K562 (cell line): ENCODE results near the gene TTC13. TPM values are rescaled to one million over a fixed set of nuclear protein-coding genes. Genes with fewer than 3 reads are reported as not detected.

ENCODE experiments used
- ATAC-seq: fragments of 200-7000 bp; cut with Tn5 transposase; 3 replicates; pipeline ENCODE4 v1.9.1; 2020; ENCODE audit warnings: moderate library complexity
- BruUV-seq: library from RNA; stranded (reverse); fragments of 400-500 nt; replicated peaks from 2 replicates; lab custom pipeline; 2021; lab: Mats Ljungman, UMichigan
- CTCF ChIA-PET: fragments of 300-600 bp; formaldehyde crosslinking; extraction: SDS; loops from one replicate; lab custom pipeline; 2021; ENCODE audit warnings: low intra/inter-chr PET ratio; lab: Yijun Ruan, JAX
- POLR2A ChIA-PET: fragments of 300-600, 350-650 bp; sonication (Branson Sonifier 250); formaldehyde crosslinking; extraction: SDS; loops from one replicate; lab custom pipeline; 2021; ENCODE audit warnings: antibody characterized with exemption, inconsistent platforms; lab: Yijun Ruan, JAX
- DNase-seq, 4 experiments: peaks; one replicate each; pipeline versions ENCODE4 v3.0.0 to v3.0.0-alpha.2; 2011 to 2018; ENCODE audit warnings: low spot score in 3 of 4, mixed read lengths in 3 of 4; ENCODE audit errors: extremely low read depth in 1 of 4
- FAIRE-seq: peaks from 2 replicates; lab custom pipeline; 2011; peaks lifted over from hg19 to GRCh38; lab: Jason Lieb, UNC
- H2AFZ ChIP-seq: 2 replicates; pipeline ENCODE4 v1.6.0; 2011; ENCODE audit warnings: low read depth, low read length, control low read depth, inconsistent platforms
- H3K27ac ChIP-seq: fragments of 200-600 bp; 3 replicates; pipeline ENCODE4 v1.8.0; 2011; ENCODE audit warnings: low read depth, mild to moderate bottlenecking, control low read depth, inconsistent platforms, low read length, moderate library complexity, mixed read lengths; ENCODE audit errors: extremely low read depth
- H3K27me3 ChIP-seq, 2 experiments: fragments of 300-600 bp in 1 of 2; 2 replicates in 1 of 2; 3 replicates in 1 of 2; pipeline versions ENCODE4 v1.6.0 to v1.8.0; 2011; ENCODE audit warnings: inconsistent platforms in 2 of 2, low read length in 2 of 2, mild to moderate bottlenecking in 1 of 2, mixed read lengths in 1 of 2, moderate library complexity in 1 of 2; ENCODE audit not compliant: control insufficient read depth in 2 of 2, insufficient read depth in 2 of 2
- H3K36me3 ChIP-seq: fragments of 300-600 bp; 3 replicates; pipeline ENCODE4 v1.8.0; 2011; ENCODE audit warnings: mild to moderate bottlenecking, low read length, inconsistent platforms; ENCODE audit not compliant: control insufficient read depth, insufficient read depth
- H3K4me1 ChIP-seq, 2 experiments: fragments of 200-600 bp in 1 of 2; replicated peaks in 1 of 2; 2 replicates in 1 of 2; 3 replicates in 1 of 2; pipeline versions ENCODE4 v1.5.1 to v1.8.0; 2011; ENCODE audit warnings: inconsistent platforms in 2 of 2, low read length in 2 of 2, mild to moderate bottlenecking in 1 of 2, mixed read lengths in 1 of 2, moderate library complexity in 1 of 2; ENCODE audit not compliant: control insufficient read depth in 2 of 2, insufficient read depth in 2 of 2
- H3K4me2 ChIP-seq: 2 replicates; pipeline ENCODE4 v1.6.1; 2011; ENCODE audit warnings: low read length, control low read depth, inconsistent platforms, mixed read lengths; ENCODE audit not compliant: insufficient read depth
- H3K4me3 ChIP-seq: fragments of 200-600 bp; sonication (generic), shearing (Covaris generic); 2 replicates; pipeline ENCODE4 v1.5.1; 2016; ENCODE audit warnings: control low read depth, inconsistent platforms
- H3K79me2 ChIP-seq: fragments of 200-600 bp; 3 replicates; pipeline ENCODE4 v1.8.0; 2011; ENCODE audit warnings: low read length, inconsistent platforms; ENCODE audit not compliant: control insufficient read depth, insufficient read depth
- H3K9ac ChIP-seq, 2 experiments: 2 replicates each; pipeline versions ENCODE4 v1.6.0 to v1.6.1; 2011; ENCODE audit warnings: low read depth in 2 of 2, low read length in 2 of 2, control low read depth in 1 of 2, inconsistent platforms in 1 of 2, mild to moderate bottlenecking in 1 of 2, mixed read lengths in 1 of 2; ENCODE audit not compliant: insufficient read depth in 1 of 2
- H3K9me1 ChIP-seq: one replicate; pipeline ENCODE4 v1.6.0; 2011; ENCODE audit warnings: inconsistent platforms, mild to moderate bottlenecking, low read length, moderate library complexity; ENCODE audit not compliant: control insufficient read depth, insufficient read depth
- H3K9me3 ChIP-seq: replicated peaks from 2 replicates; pipeline ENCODE4 v1.5.1; 2011; ENCODE audit warnings: low read depth, low read length, inconsistent platforms; ENCODE audit not compliant: control insufficient read depth, insufficient read depth
- H4K20me1 ChIP-seq: replicated peaks from 2 replicates; pipeline ENCODE4 v1.6.1; 2011; ENCODE audit warnings: low read length, inconsistent platforms, mixed read lengths; ENCODE audit not compliant: control insufficient read depth, insufficient read depth
- C11orf30 ChIP-seq: fragments of 450-650 bp; IDR thresholded peaks from 2 replicates; pipeline ENCODE4 v1.6.1; 2016; ENCODE audit warnings: low read depth, mild to moderate bottlenecking
- GABPB1 ChIP-seq: sonication (generic); formaldehyde crosslinking; IDR thresholded peaks from 2 replicates; pipeline ENCODE4 v1.8.0; 2022; ENCODE audit warnings: mild to moderate bottlenecking, missing genetic modification reagents
- IRF1 ChIP-seq: sonication (generic); formaldehyde crosslinking; IDR thresholded peaks from 2 replicates; pipeline ENCODE4 v1.8.0; 2022; ENCODE audit warnings: missing genetic modification reagents, mild to moderate bottlenecking, borderline replicate concordance
- MAFF ChIP-seq: IDR thresholded peaks from 2 replicates; pipeline ENCODE4 v1.6.1; 2012; ENCODE audit warnings: low read length, improper control_type of control experiment
- MAFG ChIP-seq: fragments of 450-650 bp; conservative IDR thresholded peaks from 2 replicates; pipeline ENCODE4 v1.6.1; 2016; ENCODE audit warnings: missing genetic modification characterization, missing compliant biosample characterization
- MCM7 ChIP-seq, 2 experiments: fragments of 450-650 bp; IDR thresholded peaks; 2 replicates each; pipeline ENCODE4 v1.6.1; 2016 to 2018
- MTA2 ChIP-seq: fragments of 450-650 bp; IDR thresholded peaks from 2 replicates; pipeline ENCODE4 v1.6.1; 2016; ENCODE audit warnings: low read depth
- NFE2 ChIP-seq: IDR thresholded peaks from 2 replicates; pipeline ENCODE4 v1.6.1; 2014; ENCODE audit warnings: antibody characterized with exemption, low read depth
- NR2C2 ChIP-seq, 2 experiments: fragments of 200-800 bp in 1 of 2; sonication (Bioruptor generic) in 1 of 2; sonication (generic) in 1 of 2; formaldehyde crosslinking in 1 of 2; IDR thresholded peaks; 2 replicates each; pipeline versions ENCODE4 v1.6.1 to v1.8.0; 2016 to 2022; ENCODE audit warnings: mild to moderate bottlenecking in 1 of 2, missing compliant biosample characterization in 1 of 2, missing genetic modification characterization in 1 of 2, missing genetic modification reagents in 1 of 2
- PHF21A ChIP-seq: fragments of 450-650 bp; IDR thresholded peaks from 2 replicates; pipeline ENCODE4 v1.6.1; 2017; ENCODE audit warnings: low read depth, borderline replicate concordance
- POLR3G ChIP-seq: IDR thresholded peaks from 2 replicates; pipeline ENCODE4 v1.6.1; 2011; ENCODE audit not compliant: insufficient read length, insufficient replicate concordance; ENCODE audit errors: extremely low read depth
- SREBF1 ChIP-seq: fragments of 150-350 bp; IDR thresholded peaks from 2 replicates; pipeline ENCODE4 v1.6.1; 2014; ENCODE audit warnings: antibody characterized with exemption, low read depth, low read length, borderline replicate concordance
- ZNF445 ChIP-seq: fragments of 250-450 bp; sonication (Bioruptor Pico); IDR thresholded peaks from 2 replicates; pipeline ENCODE4 v1.4.0; 2020; ENCODE audit warnings: low read depth, mild to moderate bottlenecking, moderate library complexity
- WGBS: fragments of 100-300 bp; shearing (Covaris generic); methylation state at CpG from one replicate; pipeline ENCODE4 v1.1.6; 2016; ENCODE audit warnings: low coverage, mixed read lengths; ENCODE audit not compliant: insufficient coverage; ENCODE audit errors: missing lambda C conversion rate; 5-methylcytosine and 5-hydroxymethylcytosine counted together
- in situ Hi-C: fragments of 300-500 bp; cut with MboI; formaldehyde crosslinking; loops from 4 replicates; pipeline ENCODE4 v1.15.0; 2018; ENCODE audit warnings: inconsistent platforms, mixed read lengths
- intact Hi-C: fragments of 100-400 bp; cut with micrococcal nuclease; formaldehyde crosslinking; loops from 2 replicates; pipeline ENCODE4 v1.14.2; 2022
- polyA plus RNA-seq, 8 experiments: library from polyadenylated mRNA; depleted of rRNA in 4 of 8; stranded (reverse) in 5 of 8; unstranded in 3 of 8; fragments of >200 nt; fragmentation: Nextera tagmentation in 2 of 8; fragmentation: Illumina TruSeq in 1 of 8; extraction: Ambion mirVana in 2 of 8; extraction: Trizol in 1 of 8; gene quantifications; 2 replicates each; pipeline versions ENCODE4 v1.2.1 to v1.2.3, GENCODE V29; 2011 to 2014; ENCODE audit warnings: inconsistent platforms in 1 of 8, missing spikeins in 1 of 8
- total RNA-seq, 7 experiments: library from RNA; depleted of rRNA in 6 of 7; stranded (reverse); fragments of >200 nt in 6 of 7; fragmentation: Illumina TruSeq in 2 of 7; extraction: Trizol in 2 of 7; gene quantifications; 2 replicates each; pipeline versions ENCODE4 v1.2.1 to v1.2.3, GENCODE V29; 2011 to 2021; ENCODE audit warnings: low replicate concordance in 1 of 7
- TF ChIP-seq, protein P1 (sequence below): fragments of 450-650 bp; IDR thresholded peaks from 2 replicates; pipeline ENCODE4 v1.6.1; 2018; ENCODE audit warnings: mild to moderate bottlenecking, low read depth; ENCODE audit not compliant: partially characterized antibody
- TF ChIP-seq, protein P2 (sequence below): sonication (generic); formaldehyde crosslinking; IDR thresholded peaks from 2 replicates; pipeline ENCODE4 v1.8.0; 2023; ENCODE audit warnings: mild to moderate bottlenecking, missing genetic modification reagents

TTC13 gene
- total and polyA plus RNA-seq, 9 of the 15 experiments (the other 6 are each of a cell fraction or from before 2014, with no cell fraction given), result 1.7 to 13.8 (median 9.6) TPM

- ChIA-PET POLR2A (interaction anchor here (0.8 to 1.6 kb wide), 8 partner anchors 8 to 432 kb away, joined by 3 to 5 read pairs (median 3); no protein-coding TSS in a partner anchor), CTCF (interaction anchor here (0.9 kb wide), 1 partner anchor 345 kb away, joined by 4 read pairs; no protein-coding TSS in a partner anchor)
- no peak overlapping the region for H3K27ac ChIP-seq
- no TSS peak for BruUV-seq
- peak in 2 of 4 experiments; percentile 19 to 30 for DNase-seq
- H3K36me3 ChIP-seq, result no peaks in the 10 kb centered on the region
- no peak overlapping the region for H2AFZ ChIP-seq
- no peaks in the 10 kb centered on the region for H3K9me3 ChIP-seq
- H3K27me3 ChIP-seq, result no peaks in the 10 kb centered on the region
- H3K4me1 ChIP-seq, result peaks cover 18 to 27% of the 10 kb centered on the region in 2 experiments; a peak in 4 of 5 replicates
- in situ Hi-C loops (no loop called here), intact Hi-C loops (loop anchor here (5.0 to 10.0 kb wide), 2 partner anchors 111 to 222 kb away; partner anchors contain the start of genes ARV1, COG2 and TTC13)
- H4K20me1 ChIP-seq, result no peaks in the 10 kb centered on the region
- H3K4me2 ChIP-seq, result peak overlapping the region; percentile 82; the same call in 1 of the 2 replicates
- H3K9ac ChIP-seq, result no peak overlapping the region
- FAIRE-seq, result no peak
- H3K4me3 ChIP-seq, result no peak overlapping the region
- H3K9me1 ChIP-seq, result peaks cover 2% of the 10 kb centered on the region
- H3K79me2 ChIP-seq, result peaks cover 4% of the 10 kb centered on the region; the same call in 1 of the 3 replicates
- no peak for ATAC-seq
- WGBS, result 44% methylated on average over 9 of the region's 9 CpGs
- peak; percentile 68 for TF ChIP-seq MAFG
- TF ChIP-seq, protein P1, sequence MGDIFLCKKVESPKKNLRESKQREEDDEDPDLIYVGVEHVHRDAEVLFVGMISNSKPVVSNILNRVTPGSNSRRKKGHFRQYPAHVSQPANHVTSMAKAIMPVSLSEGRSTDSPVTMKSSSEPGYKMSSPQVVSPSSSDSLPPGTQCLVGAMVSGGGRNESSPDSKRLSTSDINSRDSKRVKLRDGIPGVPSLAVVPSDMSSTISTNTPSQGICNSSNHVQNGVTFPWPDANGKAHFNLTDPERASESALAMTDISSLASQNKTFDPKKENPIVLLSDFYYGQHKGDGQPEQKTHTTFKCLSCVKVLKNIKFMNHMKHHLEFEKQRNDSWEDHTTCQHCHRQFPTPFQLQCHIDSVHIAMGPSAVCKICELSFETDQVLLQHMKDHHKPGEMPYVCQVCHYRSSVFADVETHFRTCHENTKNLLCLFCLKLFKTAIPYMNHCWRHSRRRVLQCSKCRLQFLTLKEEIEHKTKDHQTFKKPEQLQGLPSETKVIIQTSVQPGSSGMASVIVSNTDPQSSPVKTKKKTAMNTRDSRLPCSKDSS, result no peak
- no peak for TF ChIP-seq GABPB1 (CRISPR knock-in tag)
- no peak for TF ChIP-seq ZNF445
- TF ChIP-seq, protein P2, sequence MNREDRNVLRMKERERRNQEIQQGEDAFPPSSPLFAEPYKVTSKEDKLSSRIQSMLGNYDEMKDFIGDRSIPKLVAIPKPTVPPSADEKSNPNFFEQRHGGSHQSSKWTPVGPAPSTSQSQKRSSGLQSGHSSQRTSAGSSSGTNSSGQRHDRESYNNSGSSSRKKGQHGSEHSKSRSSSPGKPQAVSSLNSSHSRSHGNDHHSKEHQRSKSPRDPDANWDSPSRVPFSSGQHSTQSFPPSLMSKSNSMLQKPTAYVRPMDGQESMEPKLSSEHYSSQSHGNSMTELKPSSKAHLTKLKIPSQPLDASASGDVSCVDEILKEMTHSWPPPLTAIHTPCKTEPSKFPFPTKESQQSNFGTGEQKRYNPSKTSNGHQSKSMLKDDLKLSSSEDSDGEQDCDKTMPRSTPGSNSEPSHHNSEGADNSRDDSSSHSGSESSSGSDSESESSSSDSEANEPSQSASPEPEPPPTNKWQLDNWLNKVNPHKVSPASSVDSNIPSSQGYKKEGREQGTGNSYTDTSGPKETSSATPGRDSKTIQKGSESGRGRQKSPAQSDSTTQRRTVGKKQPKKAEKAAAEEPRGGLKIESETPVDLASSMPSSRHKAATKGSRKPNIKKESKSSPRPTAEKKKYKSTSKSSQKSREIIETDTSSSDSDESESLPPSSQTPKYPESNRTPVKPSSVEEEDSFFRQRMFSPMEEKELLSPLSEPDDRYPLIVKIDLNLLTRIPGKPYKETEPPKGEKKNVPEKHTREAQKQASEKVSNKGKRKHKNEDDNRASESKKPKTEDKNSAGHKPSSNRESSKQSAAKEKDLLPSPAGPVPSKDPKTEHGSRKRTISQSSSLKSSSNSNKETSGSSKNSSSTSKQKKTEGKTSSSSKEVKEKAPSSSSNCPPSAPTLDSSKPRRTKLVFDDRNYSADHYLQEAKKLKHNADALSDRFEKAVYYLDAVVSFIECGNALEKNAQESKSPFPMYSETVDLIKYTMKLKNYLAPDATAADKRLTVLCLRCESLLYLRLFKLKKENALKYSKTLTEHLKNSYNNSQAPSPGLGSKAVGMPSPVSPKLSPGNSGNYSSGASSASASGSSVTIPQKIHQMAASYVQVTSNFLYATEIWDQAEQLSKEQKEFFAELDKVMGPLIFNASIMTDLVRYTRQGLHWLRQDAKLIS, result no peak
- TF ChIP-seq IRF1, result no peak
- TF ChIP-seq POLR3G, result no peak
- TF ChIP-seq NFE2, result peak; percentile 45; the same call in 1 of the 2 replicates
- TF ChIP-seq PHF21A, result no peak
- TF ChIP-seq MAFF, result 0 out of 2 replicates have a peak, but pooled peaks have one; percentile 5
- TF ChIP-seq C11orf30, result peak; percentile 24
- no peak for TF ChIP-seq MCM7 (IDR thresholded peaks at IDR 0.05)
- TF ChIP-seq MTA2, result no peak
- TF ChIP-seq SREBF1, result no peak
- TF ChIP-seq NR2C2 (CRISPR knock-in tag; IDR thresholded peaks at IDR 0.05), result no peak
- TF ChIP-seq NR2C2 (tag; IDR thresholded peaks at IDR 0.05), result no peak
Measured at GRCh38 chr1:230866171-230867070, 112.2 kb downstream of the TTC13 start.
